ENCODE results near the gene ACACA. TPM values are rescaled to one million over a fixed set of nuclear protein-coding genes. Genes with fewer than 3 reads are reported as not detected.

ACACA gene
- total RNA-seq (2022; extraction: Qiagen RNA extraction; ENCODE audit: low read depth), result 51.5 to 63.8 TPM (median 57.9 TPM) in 5 replicates

DNA sequence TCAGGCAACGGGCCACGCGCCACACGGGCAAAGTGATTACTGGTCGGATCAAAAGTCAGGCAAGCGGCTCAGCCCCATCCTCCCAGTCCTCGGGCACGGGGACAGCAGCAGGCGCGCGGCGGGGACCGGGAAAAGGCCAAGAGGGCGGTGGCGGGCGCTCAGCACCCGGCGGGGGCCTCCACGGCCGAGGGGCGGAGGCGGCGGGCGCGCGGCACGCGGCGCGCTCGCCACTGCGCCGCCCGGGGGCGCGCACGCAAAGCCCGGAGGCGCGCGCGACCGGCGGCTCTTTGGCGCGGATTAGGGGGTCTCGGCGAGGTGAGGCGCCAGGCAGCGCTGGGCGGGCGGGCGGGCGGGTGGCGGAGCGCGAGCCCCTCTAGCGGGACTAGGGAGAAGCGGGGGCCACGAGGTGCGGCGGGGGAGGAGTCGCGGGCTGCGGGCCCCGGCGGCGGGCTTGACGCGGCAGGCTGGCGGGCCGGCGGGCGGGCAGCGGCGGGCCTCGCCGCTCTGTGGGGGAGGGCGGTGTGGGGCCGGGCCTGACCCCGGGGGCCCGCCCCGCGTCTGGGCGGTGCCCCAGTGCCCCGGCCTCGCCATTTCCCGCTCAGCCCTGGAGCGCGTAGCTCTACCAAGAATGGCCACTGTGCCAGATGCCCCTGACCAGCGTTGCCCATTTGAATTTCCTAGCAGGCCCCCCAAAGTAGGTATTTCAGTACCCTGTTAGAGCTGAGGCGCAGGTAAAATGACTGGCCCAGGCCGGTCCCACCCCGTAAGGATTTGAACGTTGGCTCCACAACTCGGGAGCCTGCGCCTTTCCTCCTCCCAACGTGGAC, at the start of gene ACACA, which contains the start of gene TADA2A:
ACACA (minus strand) TSS at position 202 of the 827 bp plus-strand sequence. CDS start 537 bp downstream, outside the sequence.
TADA2A (plus strand) TSS at position 252 of the 827 bp plus-strand sequence. CDS start 4,480 bp downstream, outside the sequence.

GRCh38 chr17:37375706-37376105, 30.9 kb downstream of the ACACA start, which contains the start of gene C17orf78:
Gene C17orf78, plus strand, starts transcription at chr17:37375985. Its CDS starts 108 bp downstream, at chr17:37376093.

Other genes starting within 250 kb of the ACACA start
- gene C17orf78, start 30.9 kb downstream of the ACACA start, total RNA-seq (2022; extraction: Qiagen RNA extraction; ENCODE audit: low read depth), result not detected in 5 replicates
- gene TADA2A, start 50 bp upstream of the ACACA start, total RNA-seq (2022; extraction: Qiagen RNA extraction; ENCODE audit: low read depth), result 11.1 to 13.6 TPM (median 12.7 TPM) in 5 replicates
- 50.2 to 57.5 TPM (median 51.3 TPM) in 5 replicates for gene DUSP14, start 83.1 kb upstream of the ACACA start, total RNA-seq (2022; extraction: Qiagen RNA extraction; ENCODE audit: low read depth)
- gene SYNRG, start 202.6 kb upstream of the ACACA start, total RNA-seq (2022; extraction: Qiagen RNA extraction; ENCODE audit: low read depth), result 12.1 to 16.6 TPM (median 15.7 TPM) in 5 replicates
- gene DDX52, start 236.6 kb upstream of the ACACA start, total RNA-seq (2022; extraction: Qiagen RNA extraction; ENCODE audit: low read depth), result 28.2 to 37.8 TPM (median 33.1 TPM) in 5 replicates

All from A549 treated with DMSO at 1 μM for 4 hours (cell line).